Measurements from ENCODE around the gene DHDH. TPM values are rescaled to one million over a fixed set of nuclear protein-coding genes. Genes with fewer than 3 reads are reported as not detected.

The DHDH gene
- total and polyA plus RNA-seq, 2 of the 13 experiments (the other 11 are each of a cell fraction or from before 2014, with no cell fraction given) = 0.13 to 0.91 TPM

DNA sequence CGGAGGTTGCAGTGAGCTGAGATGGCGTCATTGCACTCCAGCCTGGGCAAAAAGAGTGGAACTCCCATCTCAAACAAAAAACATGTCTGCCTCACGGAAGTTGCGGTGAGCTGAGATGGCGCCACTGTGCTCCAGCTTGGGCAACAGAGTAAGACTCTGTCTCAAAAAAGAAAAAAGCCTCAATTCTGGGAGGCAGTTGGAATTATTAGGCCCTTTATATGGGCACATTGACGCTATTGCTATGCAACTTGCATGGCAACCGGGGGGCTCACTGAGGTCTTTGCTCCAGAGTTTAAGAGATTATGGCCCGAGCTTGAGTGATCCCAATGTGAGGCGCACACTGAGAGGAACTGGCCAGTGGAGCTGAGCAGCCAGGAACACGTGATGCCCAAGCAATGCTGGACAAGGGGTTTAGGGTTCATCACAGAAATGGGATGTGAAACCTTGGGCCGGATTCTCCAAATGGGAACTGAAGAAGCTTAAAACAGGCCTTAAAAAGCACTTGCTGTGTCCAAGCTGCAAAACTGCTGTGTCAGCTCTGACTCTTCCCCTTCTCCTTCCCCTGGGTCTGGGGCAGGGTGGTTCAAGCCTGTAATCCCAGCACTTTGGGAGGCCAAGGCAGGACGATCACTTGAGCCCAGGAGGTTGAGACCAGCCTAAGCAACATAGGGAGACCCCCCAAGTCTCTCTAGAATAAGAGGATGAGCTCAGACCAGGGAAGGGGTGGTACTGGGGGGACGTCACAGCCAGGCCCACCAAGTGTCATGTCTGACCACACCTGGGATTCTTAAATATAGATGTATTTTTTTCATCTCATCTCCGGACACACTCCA lies 34.1 kb downstream of the DHDH start (continued):
- TF ChIP-seq SRSF9 (IDR thresholded peaks at IDR 0.05; ENCODE audit: borderline replicate concordance, insufficient read depth, low read depth, low read length, poor library complexity, severe bottlenecking) = no peak
- no peak for TF ChIP-seq KMT2B (CRISPR knock-in tag; IDR thresholded peaks at IDR 0.05)
- TF ChIP-seq PAX8 (CRISPR knock-in tag; IDR thresholded peaks at IDR 0.05; ENCODE audit: borderline replicate concordance) = no peak
- TF ChIP-seq PHF8 (CRISPR knock-in tag; IDR thresholded peaks at IDR 0.05) = no peak
- no peak for TF ChIP-seq ATF7 (IDR thresholded peaks at IDR 0.05)
- no peak for TF ChIP-seq ATF7 (CRISPR knock-in tag; IDR thresholded peaks at IDR 0.05)
- TF ChIP-seq, protein P1, sequence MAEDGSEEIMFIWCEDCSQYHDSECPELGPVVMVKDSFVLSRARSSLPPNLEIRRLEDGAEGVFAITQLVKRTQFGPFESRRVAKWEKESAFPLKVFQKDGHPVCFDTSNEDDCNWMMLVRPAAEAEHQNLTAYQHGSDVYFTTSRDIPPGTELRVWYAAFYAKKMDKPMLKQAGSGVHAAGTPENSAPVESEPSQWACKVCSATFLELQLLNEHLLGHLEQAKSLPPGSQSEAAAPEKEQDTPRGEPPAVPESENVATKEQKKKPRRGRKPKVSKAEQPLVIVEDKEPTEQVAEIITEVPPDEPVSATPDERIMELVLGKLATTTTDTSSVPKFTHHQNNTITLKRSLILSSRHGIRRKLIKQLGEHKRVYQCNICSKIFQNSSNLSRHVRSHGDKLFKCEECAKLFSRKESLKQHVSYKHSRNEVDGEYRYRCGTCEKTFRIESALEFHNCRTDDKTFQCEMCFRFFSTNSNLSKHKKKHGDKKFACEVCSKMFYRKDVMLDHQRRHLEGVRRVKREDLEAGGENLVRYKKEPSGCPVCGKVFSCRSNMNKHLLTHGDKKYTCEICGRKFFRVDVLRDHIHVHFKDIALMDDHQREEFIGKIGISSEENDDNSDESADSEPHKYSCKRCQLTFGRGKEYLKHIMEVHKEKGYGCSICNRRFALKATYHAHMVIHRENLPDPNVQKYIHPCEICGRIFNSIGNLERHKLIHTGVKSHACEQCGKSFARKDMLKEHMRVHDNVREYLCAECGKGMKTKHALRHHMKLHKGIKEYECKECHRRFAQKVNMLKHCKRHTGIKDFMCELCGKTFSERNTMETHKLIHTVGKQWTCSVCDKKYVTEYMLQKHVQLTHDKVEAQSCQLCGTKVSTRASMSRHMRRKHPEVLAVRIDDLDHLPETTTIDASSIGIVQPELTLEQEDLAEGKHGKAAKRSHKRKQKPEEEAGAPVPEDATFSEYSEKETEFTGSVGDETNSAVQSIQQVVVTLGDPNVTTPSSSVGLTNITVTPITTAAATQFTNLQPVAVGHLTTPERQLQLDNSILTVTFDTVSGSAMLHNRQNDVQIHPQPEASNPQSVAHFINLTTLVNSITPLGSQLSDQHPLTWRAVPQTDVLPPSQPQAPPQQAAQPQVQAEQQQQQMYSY (CRISPR knock-in tag; IDR thresholded peaks at IDR 0.05) = peak; percentile 68; the same call in 1 of the 2 replicates
- TF ChIP-seq ZNF570 (CRISPR knock-in tag; IDR thresholded peaks at IDR 0.05; ENCODE audit: borderline replicate concordance) = no peak
- TF ChIP-seq, protein P2, sequence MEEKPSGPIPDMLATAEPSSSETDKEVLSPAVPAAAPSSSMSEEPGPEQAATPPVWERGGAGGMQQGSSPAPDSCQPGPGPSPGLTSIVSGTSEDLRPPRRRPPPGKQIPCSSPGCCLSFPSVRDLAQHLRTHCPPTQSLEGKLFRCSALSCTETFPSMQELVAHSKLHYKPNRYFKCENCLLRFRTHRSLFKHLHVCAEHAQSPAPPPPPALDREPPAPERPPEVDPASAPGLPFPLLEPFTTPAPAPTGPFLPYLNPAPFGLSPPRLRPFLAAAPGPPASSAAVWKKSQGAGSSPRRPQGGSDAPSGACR (CRISPR knock-in tag; IDR thresholded peaks at IDR 0.05) = no peak
- TF ChIP-seq FOXP1 (IDR thresholded peaks at IDR 0.05) = no peak
- peak; percentile 7; the same call in 1 of the 2 replicates for TF ChIP-seq FOXP1 (CRISPR knock-in tag; IDR thresholded peaks at IDR 0.05)
- TF ChIP-seq ZNF713 (CRISPR knock-in tag; IDR thresholded peaks at IDR 0.05) = no peak
- TF ChIP-seq ZNF230 (CRISPR knock-in tag; IDR thresholded peaks at IDR 0.05) = no peak
- no peak; the same call in 1 of the 2 replicates for TF ChIP-seq RFXANK (CRISPR knock-in tag; IDR thresholded peaks at IDR 0.05)
- TF ChIP-seq, protein P3, sequence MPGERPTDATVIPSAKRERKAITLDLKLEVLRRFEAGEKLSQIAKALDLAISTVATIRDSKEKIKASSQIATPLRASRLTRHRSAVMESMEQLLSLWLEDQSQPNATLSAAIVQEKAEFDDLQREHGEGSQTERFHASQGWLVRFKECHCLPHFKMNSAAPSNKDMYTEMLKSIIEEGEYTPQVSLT (CRISPR knock-in tag; IDR thresholded peaks at IDR 0.05; ENCODE audit: borderline replicate concordance, low read depth) = no peak
- TF ChIP-seq HOXA7 (CRISPR knock-in tag; IDR thresholded peaks at IDR 0.05) = no peak
- TF ChIP-seq ZNF326 (CRISPR knock-in tag; IDR thresholded peaks at IDR 0.05; ENCODE audit: borderline replicate concordance) = peak; percentile 96
- TF ChIP-seq ZNF138 (CRISPR knock-in tag; IDR thresholded peaks at IDR 0.05; ENCODE audit: low read depth) = no peak; the same call in 1 of the 2 replicates
- no peak; the same call in none of the 2 replicates for TF ChIP-seq AKAP8 (CRISPR knock-in tag; IDR thresholded peaks at IDR 0.05)
- TF ChIP-seq, protein P4, sequence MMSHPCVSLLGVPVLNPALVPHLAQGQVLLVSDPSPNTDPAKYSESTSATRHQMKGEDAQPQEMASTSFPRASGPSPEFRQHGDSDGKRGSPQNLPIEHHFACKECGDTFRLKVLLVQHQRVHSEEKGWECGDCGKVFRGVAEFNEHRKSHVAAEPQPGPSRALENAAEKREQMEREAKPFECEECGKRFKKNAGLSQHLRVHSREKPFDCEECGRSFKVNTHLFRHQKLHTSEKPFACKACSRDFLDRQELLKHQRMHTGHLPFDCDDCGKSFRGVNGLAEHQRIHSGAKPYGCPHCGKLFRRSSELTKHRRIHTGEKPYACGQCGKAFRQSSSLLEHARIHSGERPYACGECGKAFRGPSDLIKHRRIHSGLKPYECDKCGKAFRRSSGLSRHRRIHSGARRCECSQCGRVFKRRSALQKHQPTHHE (CRISPR knock-in tag; IDR thresholded peaks at IDR 0.05; ENCODE audit: borderline replicate concordance) = 0 out of 2 replicates have a peak, but pooled peaks have one; percentile 56
- no peak for TF ChIP-seq HNF4G (IDR thresholded peaks at IDR 0.05; ENCODE audit: borderline replicate concordance, low read depth, low read length)
- no peak for TF ChIP-seq HNF4G (CRISPR knock-in tag; IDR thresholded peaks at IDR 0.05; ENCODE audit: borderline replicate concordance, low read depth)
- TF ChIP-seq ZNF850 (CRISPR knock-in tag; conservative IDR thresholded peaks at IDR 0.05) = no peak
- no peak for TF ChIP-seq ZNF430 (CRISPR knock-in tag; IDR thresholded peaks at IDR 0.05)
- 0 out of 2 replicates have a peak, but pooled peaks have one; percentile 67 for TF ChIP-seq DNMT3B (CRISPR knock-in tag; conservative IDR thresholded peaks at IDR 0.05)
- TF ChIP-seq MBNL3 (CRISPR knock-in tag; conservative IDR thresholded peaks at IDR 0.05) = no peak
